WTC11 (cell line): ENCODE results near the gene CCDC149. TPM values are rescaled to one million over a fixed set of nuclear protein-coding genes. Genes with fewer than 3 reads are reported as not detected.

Source experiments
- ATAC-seq: fragments of 200-7000 bp; cut with Tn5 transposase; 2 replicates; pipeline ENCODE4 v1.10.0; 2021; ENCODE audit warnings: mild to moderate bottlenecking, moderate library complexity
- CTCF ChIA-PET: fragments of 300-600 bp; sonication (Branson Sonifier 250); formaldehyde crosslinking; loops from one replicate; lab custom pipeline; 2021; ENCODE audit warnings: antibody characterized with exemption; lab: Charles Lee
- POLR2A ChIA-PET: fragments of 350-600 bp; sonication (Branson Sonifier 250); formaldehyde crosslinking; loops from one replicate; lab custom pipeline; 2021; ENCODE audit warnings: antibody characterized with exemption; lab: Charles Lee
- DNase-seq: peaks from one replicate; pipeline ENCODE4 v3.0.0; 2021; ENCODE audit warnings: low spot score
- H3K27ac Mint-ChIP-seq: 2 replicates; pipeline ENCODE4 v1.8.0; 2021; ENCODE audit warnings: mixed read lengths
- H3K27me3 Mint-ChIP-seq: 2 replicates; pipeline ENCODE4 v1.8.0; 2021; ENCODE audit warnings: low read depth, mild to moderate bottlenecking, moderate library complexity, mixed read lengths
- H3K36me3 Mint-ChIP-seq: 2 replicates; pipeline ENCODE4 v1.8.0; 2021; ENCODE audit warnings: mixed read lengths
- H3K4me1 Mint-ChIP-seq: 2 replicates; pipeline ENCODE4 v1.8.0; 2022; ENCODE audit warnings: mixed read lengths
- H3K4me3 Mint-ChIP-seq: 2 replicates; pipeline ENCODE4 v1.8.0; 2021; ENCODE audit warnings: mild to moderate bottlenecking, moderate library complexity, mixed read lengths
- H3K9me3 Mint-ChIP-seq: 2 replicates; pipeline ENCODE4 v1.8.0; 2021; ENCODE audit warnings: mixed read lengths
- ATF1 ChIP-seq: sonication (generic); formaldehyde crosslinking; IDR thresholded peaks from 2 replicates; pipeline ENCODE4 v1.8.1; 2023; ENCODE audit warnings: mild to moderate bottlenecking, moderate library complexity, missing genetic modification reagents
- CBFB ChIP-seq: sonication (generic); formaldehyde crosslinking; IDR thresholded peaks from 2 replicates; pipeline ENCODE4 v1.8.1; 2022; ENCODE audit warnings: mild to moderate bottlenecking, low read depth, missing genetic modification reagents
- CREB1 ChIP-seq: sonication (generic); formaldehyde crosslinking; IDR thresholded peaks from 2 replicates; pipeline ENCODE4 v1.8.0; 2023; ENCODE audit warnings: mild to moderate bottlenecking, missing genetic modification reagents
- ESRRA ChIP-seq: sonication (generic); formaldehyde crosslinking; IDR thresholded peaks from 2 replicates; pipeline ENCODE4 v1.8.1; 2022; ENCODE audit warnings: mild to moderate bottlenecking, missing genetic modification reagents, borderline replicate concordance
- ETV6 ChIP-seq: sonication (generic); formaldehyde crosslinking; IDR thresholded peaks from 2 replicates; pipeline ENCODE4 v1.8.1; 2022; ENCODE audit warnings: mild to moderate bottlenecking, missing genetic modification reagents
- KAT7 ChIP-seq: sonication (generic); formaldehyde crosslinking; IDR thresholded peaks from 2 replicates; pipeline ENCODE4 v1.8.1; 2023; ENCODE audit warnings: missing genetic modification reagents, mild to moderate bottlenecking, borderline replicate concordance
- MYBL2 ChIP-seq: sonication (generic); formaldehyde crosslinking; IDR thresholded peaks from 2 replicates; pipeline ENCODE4 v1.8.1; 2023; ENCODE audit warnings: mild to moderate bottlenecking, moderate library complexity, missing genetic modification reagents
- NFATC4 ChIP-seq: fragments of 250-450 bp; sonication (Bioruptor Pico); IDR thresholded peaks from 2 replicates; pipeline ENCODE4 v1.9.0; 2021; ENCODE audit warnings: mild to moderate bottlenecking
- PRRX2 ChIP-seq: fragments of 250-450 bp; sonication (Bioruptor Pico); IDR thresholded peaks from 2 replicates; pipeline ENCODE4 v1.8.0; 2021; ENCODE audit warnings: mild to moderate bottlenecking
- RELA ChIP-seq: sonication (generic); formaldehyde crosslinking; IDR thresholded peaks from 2 replicates; pipeline ENCODE4 v1.8.1; 2022; ENCODE audit warnings: missing genetic modification reagents, mild to moderate bottlenecking, borderline replicate concordance
- SOX15 ChIP-seq: fragments of 250-450 bp; sonication (Bioruptor Pico); IDR thresholded peaks from 2 replicates; pipeline ENCODE4 v1.9.0; 2021; ENCODE audit warnings: mild to moderate bottlenecking
- TEAD4 ChIP-seq: sonication (generic); formaldehyde crosslinking; IDR thresholded peaks from 2 replicates; pipeline ENCODE4 v1.8.0; 2022; ENCODE audit warnings: mild to moderate bottlenecking, missing genetic modification reagents
- ZBTB21 ChIP-seq: sonication (generic); formaldehyde crosslinking; IDR thresholded peaks from 2 replicates; pipeline ENCODE4 v1.8.1; 2023; ENCODE audit warnings: mild to moderate bottlenecking, missing genetic modification reagents, borderline replicate concordance
- total RNA-seq: library from RNA; stranded (reverse); gene quantifications from 3 replicates; pipeline ENCODE4 v1.2.3, GENCODE V29; 2021
- TF ChIP-seq, protein P1 (sequence below): sonication (generic); formaldehyde crosslinking; IDR thresholded peaks from 2 replicates; pipeline ENCODE4 v1.8.0; 2022; ENCODE audit warnings: mild to moderate bottlenecking, missing genetic modification reagents
- TF ChIP-seq, protein P2 (sequence below): fragments of 250-450 bp; sonication (Bioruptor Pico); conservative IDR thresholded peaks from 2 replicates; pipeline ENCODE4 v1.9.0; 2021; ENCODE audit warnings: mild to moderate bottlenecking
- TF ChIP-seq, protein P3 (sequence below): fragments of 250-450 bp; sonication (Bioruptor Pico); IDR thresholded peaks from 2 replicates; pipeline ENCODE4 v2.1.2; 2022; ENCODE audit warnings: mild to moderate bottlenecking, moderate library complexity
- TF ChIP-seq, protein P4 (sequence below): sonication (generic); formaldehyde crosslinking; IDR thresholded peaks from 2 replicates; pipeline ENCODE4 v1.8.1; 2022; ENCODE audit warnings: missing genetic modification reagents, borderline replicate concordance
- TF ChIP-seq, protein P5 (sequence below): sonication (generic); formaldehyde crosslinking; IDR thresholded peaks from 2 replicates; pipeline ENCODE4 v1.8.1; 2022; ENCODE audit warnings: mild to moderate bottlenecking, moderate library complexity, missing genetic modification reagents

The CCDC149 gene
- total RNA-seq, 1 experiment from 2014 or later: 3.9 TPM

DNA sequence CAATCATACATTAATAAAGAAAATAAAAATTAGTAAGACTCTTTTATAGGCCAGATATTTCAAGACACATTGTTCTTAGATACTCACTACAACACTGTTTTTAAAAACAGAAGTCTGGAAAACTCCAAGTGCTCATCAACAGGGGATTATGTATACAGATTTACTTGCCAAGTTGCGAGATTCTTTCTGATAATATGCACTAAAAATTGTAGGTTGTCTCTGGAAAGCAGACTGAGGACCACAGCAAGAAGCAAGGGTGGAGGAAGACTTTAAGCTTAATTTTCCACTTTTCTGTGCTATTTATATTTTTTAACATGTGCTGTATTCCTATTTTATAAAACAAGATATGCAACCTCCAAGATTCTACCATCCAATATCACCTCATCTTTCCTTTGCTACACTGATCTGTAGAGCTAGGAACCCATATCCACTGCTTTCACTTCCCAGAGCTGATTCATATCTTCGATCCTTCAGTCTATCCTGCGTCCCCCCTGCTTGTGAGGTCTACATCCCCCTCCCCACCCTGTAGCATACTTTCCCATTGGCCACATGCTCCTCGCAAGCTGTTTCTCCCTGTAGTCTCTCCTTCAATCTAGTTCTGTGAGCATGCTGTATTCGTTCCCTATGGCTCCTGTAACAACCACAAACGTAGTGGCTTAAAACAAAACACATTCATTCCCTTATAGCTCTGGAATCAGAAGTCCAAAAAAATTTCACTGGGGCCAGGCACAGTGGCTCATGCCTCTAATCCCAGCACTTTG is 101.8 kb downstream of the CCDC149 start:
- Mint-ChIP-seq H3K9me3 (peaks cover 9% of the 10 kb centered on the region), H3K27me3 (peaks cover 7% of the 10 kb centered on the region; the same call in 1 of the 2 replicates), H3K4me3 (no peak overlapping the region), H3K4me1 (peaks cover 16% of the 10 kb centered on the region)
- TF ChIP-seq, protein P1, sequence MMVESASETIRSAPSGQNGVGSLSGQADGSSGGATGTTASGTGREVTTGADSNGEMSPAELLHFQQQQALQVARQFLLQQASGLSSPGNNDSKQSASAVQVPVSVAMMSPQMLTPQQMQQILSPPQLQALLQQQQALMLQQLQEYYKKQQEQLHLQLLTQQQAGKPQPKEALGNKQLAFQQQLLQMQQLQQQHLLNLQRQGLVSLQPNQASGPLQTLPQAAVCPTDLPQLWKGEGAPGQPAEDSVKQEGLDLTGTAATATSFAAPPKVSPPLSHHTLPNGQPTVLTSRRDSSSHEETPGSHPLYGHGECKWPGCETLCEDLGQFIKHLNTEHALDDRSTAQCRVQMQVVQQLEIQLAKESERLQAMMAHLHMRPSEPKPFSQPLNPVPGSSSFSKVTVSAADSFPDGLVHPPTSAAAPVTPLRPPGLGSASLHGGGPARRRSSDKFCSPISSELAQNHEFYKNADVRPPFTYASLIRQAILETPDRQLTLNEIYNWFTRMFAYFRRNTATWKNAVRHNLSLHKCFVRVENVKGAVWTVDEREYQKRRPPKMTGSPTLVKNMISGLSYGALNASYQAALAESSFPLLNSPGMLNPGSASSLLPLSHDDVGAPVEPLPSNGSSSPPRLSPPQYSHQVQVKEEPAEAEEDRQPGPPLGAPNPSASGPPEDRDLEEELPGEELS: no peak
- no peak for TF ChIP-seq ATF1 (CRISPR knock-in tag)
- TF ChIP-seq, all 79 proteins: peak for 0
- POLR2A ChIA-PET: no interaction called here
- ATAC-seq (no peak), DNase-seq (no peak)
- H3K36me3 Mint-ChIP-seq: peaks cover 7% of the 10 kb centered on the region
- H3K27ac Mint-ChIP-seq: no peak overlapping the region
- CTCF ChIA-PET: interaction anchor here (1.3 to 1.6 kb wide), 2 partner anchors 16 to 17 kb away, joined by 3 to 4 read pairs; partner anchors contain the start of gene SOD3

DNA sequence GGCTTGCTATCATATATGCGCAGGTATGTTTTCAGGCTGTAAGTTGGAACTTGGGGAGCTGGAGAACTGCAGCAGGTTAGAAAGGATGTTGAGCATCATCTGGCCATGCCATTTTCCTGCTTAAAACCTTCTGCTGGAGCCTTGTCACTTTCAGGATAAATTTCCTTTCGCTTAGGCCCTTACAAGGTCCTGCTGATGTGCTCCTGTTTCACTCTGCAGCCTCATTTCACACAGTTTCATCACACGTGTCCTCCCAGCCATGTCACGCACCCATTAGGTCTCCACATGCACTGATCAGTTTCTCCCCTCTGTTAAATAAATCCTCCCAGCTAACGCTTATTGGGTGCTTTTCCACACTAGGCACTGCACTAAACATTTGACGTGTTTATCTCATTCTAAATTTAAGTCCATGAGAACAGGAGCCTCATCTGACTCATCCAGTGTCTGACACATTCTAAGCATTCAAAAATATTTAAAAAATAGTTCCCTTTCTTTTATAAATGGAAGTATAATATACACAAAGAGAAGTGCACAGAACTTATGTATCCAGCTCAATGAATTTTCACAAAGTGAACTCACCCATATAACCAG is 102.9 kb downstream of the CCDC149 start:
- ChIA-PET CTCF (interaction anchor here (0.6 to 3.4 kb wide), 7 partner anchors 9 to 225 kb away, joined by 3 to 18 read pairs (median 7); partner anchors contain the start of genes DHX15 and SOD3), POLR2A (no interaction called here)
- peaks cover 9% of the 10 kb centered on the region for H3K9me3 Mint-ChIP-seq
- peaks cover 7% of the 10 kb centered on the region; the same call in 1 of the 2 replicates for H3K27me3 Mint-ChIP-seq
- DNase-seq (no peak), ATAC-seq (no peak)
- H3K4me1 Mint-ChIP-seq: peaks cover 27% of the 10 kb centered on the region
- peaks cover 7% of the 10 kb centered on the region for H3K36me3 Mint-ChIP-seq
- H3K27ac Mint-ChIP-seq: no peak overlapping the region
- no peak for TF ChIP-seq CREB1 (CRISPR knock-in tag)
- TF ChIP-seq CBFB (CRISPR knock-in tag): no peak
- no peak for TF ChIP-seq PRRX2
- TF ChIP-seq, protein P2, sequence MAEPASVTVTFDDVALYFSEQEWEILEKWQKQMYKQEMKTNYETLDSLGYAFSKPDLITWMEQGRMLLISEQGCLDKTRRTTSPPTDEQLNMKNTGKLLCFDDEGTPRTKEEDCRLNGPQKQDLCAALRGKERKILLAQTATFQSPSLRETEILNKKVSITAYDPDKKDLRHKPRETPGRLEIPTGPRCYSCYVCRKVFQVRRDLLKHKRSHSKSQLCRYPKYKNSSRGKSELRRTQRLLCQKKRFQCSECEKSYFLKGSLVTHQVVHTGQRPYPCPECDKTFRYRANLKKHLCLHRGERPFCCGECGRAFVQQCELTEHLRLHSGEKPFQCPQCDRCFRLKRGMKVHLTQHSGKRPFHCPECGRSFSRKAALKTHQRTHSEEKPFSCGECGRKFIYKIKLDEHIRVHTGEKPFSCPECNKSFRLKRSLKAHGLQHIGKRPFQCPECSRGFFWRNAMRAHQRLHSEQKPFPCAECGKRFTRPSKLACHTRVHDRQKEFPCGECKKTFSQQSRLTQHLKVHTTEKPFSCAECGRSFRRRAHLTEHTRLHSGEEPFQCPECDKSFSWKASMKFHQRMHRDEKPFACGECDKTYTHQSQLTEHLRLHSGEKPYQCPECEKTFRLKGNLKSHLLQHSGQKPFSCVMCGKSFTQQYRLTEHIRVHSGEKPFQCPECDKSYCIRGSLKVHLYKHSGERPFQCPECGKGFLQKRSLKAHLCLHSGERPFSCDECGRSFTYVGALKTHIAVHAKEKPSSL: no peak
- TF ChIP-seq, protein P3, sequence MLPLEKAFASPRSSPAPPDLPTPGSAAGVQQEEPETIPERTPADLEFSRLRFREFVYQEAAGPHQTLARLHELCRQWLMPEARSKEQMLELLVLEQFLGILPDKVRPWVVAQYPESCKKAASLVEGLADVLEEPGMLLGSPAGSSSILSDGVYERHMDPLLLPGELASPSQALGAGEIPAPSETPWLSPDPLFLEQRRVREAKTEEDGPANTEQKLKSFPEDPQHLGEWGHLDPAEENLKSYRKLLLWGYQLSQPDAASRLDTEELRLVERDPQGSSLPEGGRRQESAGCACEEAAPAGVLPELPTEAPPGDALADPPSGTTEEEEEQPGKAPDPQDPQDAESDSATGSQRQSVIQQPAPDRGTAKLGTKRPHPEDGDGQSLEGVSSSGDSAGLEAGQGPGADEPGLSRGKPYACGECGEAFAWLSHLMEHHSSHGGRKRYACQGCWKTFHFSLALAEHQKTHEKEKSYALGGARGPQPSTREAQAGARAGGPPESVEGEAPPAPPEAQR (CRISPR knock-in tag): no peak
- no peak overlapping the region for H3K4me3 Mint-ChIP-seq

DNA sequence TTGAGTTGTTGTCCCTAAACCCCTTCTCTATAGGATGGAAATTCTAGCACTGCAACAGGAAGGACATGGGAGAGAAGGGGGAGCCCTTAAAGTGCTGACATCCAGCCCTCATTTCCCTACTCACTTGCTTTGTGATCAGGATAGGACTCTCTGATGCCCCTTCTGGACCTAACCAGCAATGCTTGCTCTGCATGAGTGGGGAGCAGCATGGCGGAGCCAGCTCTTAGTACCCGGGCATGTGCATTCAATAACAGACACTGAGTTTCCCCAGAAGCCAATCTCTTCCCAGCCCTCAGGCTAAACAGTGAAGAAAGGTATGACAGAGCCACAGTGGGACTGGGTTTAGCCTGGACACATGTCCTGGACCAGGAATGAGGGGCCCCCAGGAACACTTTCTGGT is 103.5 kb downstream of the CCDC149 start:
- peak; percentile 96 for ATAC-seq
- H3K36me3 Mint-ChIP-seq: peaks cover 7% of the 10 kb centered on the region
- no peak overlapping the region for H3K27ac Mint-ChIP-seq
- no peak for TF ChIP-seq RELA
- TF ChIP-seq, protein P4, sequence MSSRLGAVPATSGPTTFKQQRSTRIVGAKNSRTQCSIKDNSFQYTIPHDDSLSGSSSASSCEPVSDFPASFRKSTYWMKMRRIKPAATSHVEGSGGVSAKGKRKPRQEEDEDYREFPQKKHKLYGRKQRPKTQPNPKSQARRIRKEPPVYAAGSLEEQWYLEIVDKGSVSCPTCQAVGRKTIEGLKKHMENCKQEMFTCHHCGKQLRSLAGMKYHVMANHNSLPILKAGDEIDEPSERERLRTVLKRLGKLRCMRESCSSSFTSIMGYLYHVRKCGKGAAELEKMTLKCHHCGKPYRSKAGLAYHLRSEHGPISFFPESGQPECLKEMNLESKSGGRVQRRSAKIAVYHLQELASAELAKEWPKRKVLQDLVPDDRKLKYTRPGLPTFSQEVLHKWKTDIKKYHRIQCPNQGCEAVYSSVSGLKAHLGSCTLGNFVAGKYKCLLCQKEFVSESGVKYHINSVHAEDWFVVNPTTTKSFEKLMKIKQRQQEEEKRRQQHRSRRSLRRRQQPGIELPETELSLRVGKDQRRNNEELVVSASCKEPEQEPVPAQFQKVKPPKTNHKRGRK (CRISPR knock-in tag): no peak
- no peak for TF ChIP-seq MYBL2 (CRISPR knock-in tag)
- TF ChIP-seq NFATC4 (CRISPR knock-in tag): no peak
- TF ChIP-seq ZBTB21 (CRISPR knock-in tag): no peak
- TF ChIP-seq ETV6: no peak
- no peak for TF ChIP-seq SOX15 (CRISPR knock-in tag)
- TF ChIP-seq, protein P5, sequence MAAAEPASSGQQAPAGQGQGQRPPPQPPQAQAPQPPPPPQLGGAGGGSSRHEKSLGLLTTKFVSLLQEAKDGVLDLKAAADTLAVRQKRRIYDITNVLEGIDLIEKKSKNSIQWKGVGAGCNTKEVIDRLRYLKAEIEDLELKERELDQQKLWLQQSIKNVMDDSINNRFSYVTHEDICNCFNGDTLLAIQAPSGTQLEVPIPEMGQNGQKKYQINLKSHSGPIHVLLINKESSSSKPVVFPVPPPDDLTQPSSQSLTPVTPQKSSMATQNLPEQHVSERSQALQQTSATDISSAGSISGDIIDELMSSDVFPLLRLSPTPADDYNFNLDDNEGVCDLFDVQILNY (CRISPR knock-in tag): no peak
- TF ChIP-seq ESRRA (CRISPR knock-in tag): no peak
- TF ChIP-seq KAT7 (CRISPR knock-in tag): no peak
- no peak for TF ChIP-seq TEAD4 (CRISPR knock-in tag)
- TF ChIP-seq, all 79 proteins: peak for 0
- H3K4me1 Mint-ChIP-seq: peaks cover 32% of the 10 kb centered on the region
- no peak overlapping the region for H3K4me3 Mint-ChIP-seq
- peak; percentile 45 for DNase-seq
- POLR2A ChIA-PET: interaction anchor here (1.0 kb wide), 1 partner anchor 298 kb away, joined by 3 read pairs; no protein-coding TSS in a partner anchor
- H3K9me3 Mint-ChIP-seq: peaks cover 9% of the 10 kb centered on the region
- CTCF ChIA-PET: interaction anchor here (0.6 to 3.4 kb wide), 6 partner anchors 9 to 225 kb away, joined by 3 to 18 read pairs (median 7); partner anchors contain the start of gene DHX15
- peaks cover 7% of the 10 kb centered on the region; the same call in 1 of the 2 replicates for H3K27me3 Mint-ChIP-seq
